ENCODE measurements around the gene OR52E6.

OR52E6 gene

DNA sequence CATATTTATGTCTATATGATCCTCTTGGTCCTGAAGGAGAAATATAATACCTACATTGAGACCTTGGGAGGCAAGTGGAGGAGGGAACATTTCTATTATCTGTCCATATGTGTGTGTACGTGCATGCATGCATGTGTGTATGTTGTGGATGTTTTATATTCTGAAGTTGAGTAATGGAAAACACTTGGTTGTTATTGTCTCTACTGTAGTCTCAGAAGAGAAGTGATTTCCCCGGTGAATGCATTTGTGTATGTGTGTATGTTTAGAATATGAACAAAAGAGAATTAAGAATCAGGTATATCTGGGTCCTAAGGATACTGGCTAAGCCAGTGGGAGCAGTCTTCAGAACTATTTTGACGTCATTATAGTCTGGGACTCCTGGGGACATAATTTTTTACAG, 50.5 kb downstream of the OR52E6 start, which contains the start of gene OR52N1:
OR52N1 (minus strand) TSS at position 101 of the 400 bp plus-strand sequence. CDS start 2,449 bp downstream, outside the sequence.
- no peak for DNase-seq
